GM12878 (cell line): ENCODE data around the gene CAMK2N2. TPM values are rescaled to one million over a fixed set of nuclear protein-coding genes. Genes with fewer than 3 reads are reported as not detected.

ENCODE experiments used
- ATAC-seq: fragments of 200-7000 bp; cut with Tn5 transposase; 3 replicates; pipeline ENCODE4 v1.9.1; 2020; ENCODE audit warnings: mild to moderate bottlenecking, moderate library complexity
- BruUV-seq: library from RNA; stranded (reverse); fragments of 400-500 nt; replicated peaks from 2 replicates; lab custom pipeline; 2021; lab: Mats Ljungman, UMichigan
- CTCF ChIA-PET: fragments of 300-600 bp; sonication (Branson Sonifier 250); formaldehyde crosslinking; extraction: SDS; loops from one replicate; lab custom pipeline; 2021; ENCODE audit warnings: inconsistent platforms; lab: Yijun Ruan, JAX
- POLR2A ChIA-PET: fragments of 350-600 bp; formaldehyde crosslinking; extraction: SDS; loops from one replicate; lab custom pipeline; 2021; ENCODE audit warnings: inconsistent platforms; lab: Charles Lee
- RAD21 ChIA-PET: fragments of 300-600 bp; sonication (Branson Sonifier 250); formaldehyde crosslinking; loops from one replicate; lab custom pipeline; 2023; ENCODE audit warnings: antibody characterized with exemption; ENCODE audit not compliant: unreplicated experiment; lab: Charles Lee
- SMC1A ChIA-PET: fragments of 300-600 bp; sonication (Branson Sonifier 250); formaldehyde crosslinking; loops from one replicate; lab custom pipeline; 2023; ENCODE audit not compliant: unreplicated experiment, uncharacterized antibody; lab: Charles Lee
- DNase-seq: peaks from one replicate; pipeline ENCODE4 v3.0.0-alpha.2; 2011; ENCODE audit warnings: low read depth, low spot score
- FAIRE-seq: peaks from 3 replicates; lab custom pipeline; 2011; peaks lifted over from hg19 to GRCh38; lab: Jason Lieb, UNC
- H2AFZ ChIP-seq: 2 replicates; pipeline ENCODE4 v1.6.0; 2011; ENCODE audit warnings: low read depth, low read length, control low read depth; ENCODE audit not compliant: control insufficient read depth
- H3K27ac ChIP-seq: 2 replicates; pipeline ENCODE4 v1.5.1; 2011; ENCODE audit warnings: control low read depth; ENCODE audit not compliant: control insufficient read depth, insufficient read depth
- H3K27me3 ChIP-seq, 2 experiments: replicated peaks in 1 of 2; 2 replicates each; pipeline versions ENCODE4 v1.6.0 to v1.6.1; 2011; ENCODE audit warnings: low read length in 1 of 2; ENCODE audit not compliant: control insufficient read depth in 2 of 2, insufficient read depth in 2 of 2
- H3K36me3 ChIP-seq, 2 experiments: 2 replicates each; pipeline ENCODE4 v1.5.1; 2011; ENCODE audit warnings: low read length in 1 of 2; ENCODE audit not compliant: control insufficient read depth in 2 of 2, insufficient read depth in 2 of 2
- H3K4me1 ChIP-seq: 2 replicates; pipeline ENCODE4 v1.6.1; 2011; ENCODE audit warnings: mild to moderate bottlenecking, low read length, moderate library complexity, mixed read lengths; ENCODE audit not compliant: control insufficient read depth, insufficient read depth
- H3K4me2 ChIP-seq: 2 replicates; pipeline ENCODE4 v1.6.0; 2011; ENCODE audit warnings: control low read depth; ENCODE audit not compliant: control insufficient read depth, insufficient read depth
- H3K4me3 ChIP-seq: fragments of 200-600 bp; sonication (generic); 2 replicates; pipeline ENCODE4 v1.5.1; 2016
- H3K79me2 ChIP-seq: 2 replicates; pipeline ENCODE4 v1.6.0; 2011; ENCODE audit warnings: low read length; ENCODE audit not compliant: control insufficient read depth, insufficient read depth
- H3K9ac ChIP-seq: 2 replicates; pipeline ENCODE4 v1.8.0; 2011; ENCODE audit warnings: low read length, control low read depth, mixed read lengths; ENCODE audit not compliant: control insufficient read depth, insufficient read depth
- H3K9me3 ChIP-seq: replicated peaks from 3 replicates; pipeline ENCODE4 v1.5.1; 2011; ENCODE audit warnings: mild to moderate bottlenecking, low read length; ENCODE audit not compliant: control insufficient read depth, insufficient read depth
- H4K20me1 ChIP-seq: 2 replicates; pipeline ENCODE4 v1.6.0; 2011; ENCODE audit not compliant: control insufficient read depth, insufficient read depth
- BHLHE40 ChIP-seq, 2 experiments: fragments of 450-650 bp in 1 of 2; IDR thresholded peaks; 2 replicates each; pipeline ENCODE4 v1.6.1; 2011 to 2017; ENCODE audit warnings: low read depth in 2 of 2, borderline replicate concordance in 1 of 2, improper control_type of control experiment in 1 of 2, low read length in 1 of 2, mild to moderate bottlenecking in 1 of 2
- BMI1 ChIP-seq: fragments of 450-650 bp; IDR thresholded peaks from 2 replicates; pipeline ENCODE4 v1.6.1; 2016; ENCODE audit warnings: mild to moderate bottlenecking, moderate library complexity, borderline replicate concordance
- CBX5 ChIP-seq: sonication (generic); IDR thresholded peaks from 2 replicates; pipeline ENCODE4 v1.6.1; 2016; ENCODE audit warnings: low read depth, moderate library complexity, mild to moderate bottlenecking, inconsistent platforms
- IKZF2 ChIP-seq, 2 experiments: fragments of 450-650 bp; IDR thresholded peaks; 2 replicates each; pipeline ENCODE4 v1.6.1; 2017; ENCODE audit warnings: mild to moderate bottlenecking in 2 of 2, moderate library complexity in 2 of 2
- NR2C2 ChIP-seq: IDR thresholded peaks from 2 replicates; pipeline ENCODE4 v1.6.1; 2011; ENCODE audit warnings: borderline replicate concordance, low read depth; ENCODE audit not compliant: control insufficient read depth, insufficient read length
- POLR2A ChIP-seq: IDR thresholded peaks from 2 replicates; pipeline ENCODE4 v1.6.1; 2011; ENCODE audit warnings: low read depth, mild to moderate bottlenecking, low read length
- RFX5 ChIP-seq: IDR thresholded peaks from 2 replicates; pipeline ENCODE4 v1.6.1; 2011; ENCODE audit warnings: low read depth, low read length, improper control_type of control experiment
- SRF ChIP-seq, 2 experiments: IDR thresholded peaks; 2 replicates each; pipeline ENCODE4 v1.6.1; 2011; ENCODE audit warnings: low read depth in 2 of 2, low read length in 2 of 2, mild to moderate bottlenecking in 1 of 2, moderate library complexity in 1 of 2
- SUZ12 ChIP-seq: fragments of 200-600 bp; sonication (generic); IDR thresholded peaks from one replicate; pipeline ENCODE4 v1.6.1; 2018; ENCODE audit warnings: antibody characterized with exemption, mild to moderate bottlenecking; ENCODE audit not compliant: unreplicated experiment
- WGBS: methylation state at CpG from one replicate; pipeline ENCODE4 v1.1.6; 2016; ENCODE audit warnings: low lambda C conversion rate; ENCODE audit not compliant: insufficient replicate concordance, insufficient coverage; ENCODE audit errors: missing lambda C conversion rate; 5-methylcytosine and 5-hydroxymethylcytosine counted together
- in situ Hi-C: fragments of 300-500 bp; cut with MboI; formaldehyde crosslinking; loops from 9 replicates; pipeline ENCODE4 v1.14.3; 2018; ENCODE audit warnings: mixed read lengths
- intact Hi-C: fragments of 100-400 bp; cut with micrococcal nuclease; formaldehyde crosslinking; loops from one replicate; pipeline ENCODE4 v1.14.2; 2022; ENCODE audit not compliant: unreplicated experiment
- polyA plus RNA-seq, 11 experiments: library from polyadenylated mRNA; depleted of rRNA in 4 of 11; unstranded in 6 of 11; stranded (reverse) in 5 of 11; fragments of >200 nt; fragmentation: Nextera tagmentation in 4 of 11; fragmentation: Illumina TruSeq in 1 of 11; extraction: Ambion mirVana in 4 of 11; extraction: Trizol in 1 of 11; gene quantifications; 1 replicate in 1 of 11; 2 replicates in 10 of 11; pipeline versions ENCODE4 v1.2.1 to v1.2.3, GENCODE V29; 2011 to 2016; ENCODE audit warnings: inconsistent platforms in 2 of 11, missing spikeins in 2 of 11, low read depth in 1 of 11
- total RNA-seq, 4 experiments: library from RNA; depleted of rRNA in 3 of 4; stranded (reverse); fragments of >200 nt in 3 of 4; fragmentation: Illumina TruSeq in 1 of 4; extraction: Trizol in 1 of 4; gene quantifications; 2 replicates each; pipeline versions ENCODE4 v1.2.1 to v1.2.3, GENCODE V29; 2013 to 2021
- TF ChIP-seq, protein P1 (sequence below): fragments of 150-350 bp; IDR thresholded peaks from 2 replicates; pipeline ENCODE4 v1.6.1; 2016; ENCODE audit warnings: low read depth, low read length
- TF ChIP-seq, protein P2 (sequence below): fragments of 450-650 bp; IDR thresholded peaks from 2 replicates; pipeline ENCODE4 v1.6.1; 2017; ENCODE audit warnings: mild to moderate bottlenecking, moderate library complexity
- TF ChIP-seq, protein P3 (sequence below): fragments of 450-650 bp; IDR thresholded peaks from 2 replicates; pipeline ENCODE4 v1.6.1; 2016; ENCODE audit warnings: mild to moderate bottlenecking
- TF ChIP-seq, protein P4 (sequence below): fragments of 450-650 bp; IDR thresholded peaks from 2 replicates; pipeline ENCODE4 v1.6.1; 2014; ENCODE audit warnings: mild to moderate bottlenecking

CAMK2N2 gene
- total and polyA plus RNA-seq, 10 of the 15 experiments (the other 5 are each of a cell fraction or from before 2014, with no cell fraction given) = 0.06 to 1.4 (median 0.45) TPM; not detected in 1

DNA sequence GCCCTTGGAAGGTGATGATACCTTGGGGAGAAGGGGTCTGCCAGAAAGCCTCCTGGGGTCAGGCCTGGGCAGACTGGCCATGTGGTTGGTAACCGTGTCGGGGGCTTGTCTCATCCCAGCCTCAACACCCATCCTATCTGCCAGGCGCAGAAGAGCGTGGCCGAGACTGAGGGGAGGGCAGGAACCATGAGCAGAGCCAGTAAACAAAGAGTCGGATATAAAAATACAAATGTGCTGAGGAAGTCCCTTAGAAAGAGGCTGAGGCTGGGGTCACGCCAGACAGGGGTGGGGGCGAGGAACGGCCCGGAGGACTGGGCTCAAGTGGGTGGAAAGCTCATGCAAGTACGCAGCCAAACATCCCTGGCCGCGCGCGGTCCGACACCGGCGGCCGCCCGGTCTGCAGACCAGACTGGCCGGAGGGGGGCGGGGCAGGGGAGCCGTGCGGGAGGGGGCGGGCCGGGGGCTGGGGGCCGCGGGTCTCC lies 1.9 kb downstream of the CAMK2N2 start:
- DNase-seq (no peak), FAIRE-seq (no peak), ATAC-seq (no peak)
- 53% methylated on average over 28 of the region's 28 CpGs for WGBS
- ChIA-PET RAD21 (no interaction called here), POLR2A (no interaction called here), CTCF (no interaction called here), SMC1A (no interaction called here)
- Histone ChIP-seq H3K4me1 (0 out of 2 replicates have a peak, but pooled peaks cover 4% of the 10 kb centered on the region), H3K79me2 (no peaks in the 10 kb centered on the region), H3K9ac (no peak overlapping the region), H3K27ac (no peak overlapping the region), H2AFZ (no peak overlapping the region), H3K4me2 (no peak overlapping the region), H4K20me1 (no peaks in the 10 kb centered on the region), H3K9me3 (no peaks in the 10 kb centered on the region), H3K27me3 (peaks cover 2 to 11% of the 10 kb centered on the region in 2 experiments), H3K36me3 (no peaks in the 10 kb centered on the region), H3K4me3 (no peak overlapping the region)
- in situ Hi-C loops (no loop called here), intact Hi-C loops (loop anchor here (10.0 kb wide), 1 partner anchor 245 kb away; the partner anchor contains the start of gene ABCC5)
- no TSS peak for BruUV-seq
- TF ChIP-seq BMI1 (no peak), SRF (IDR thresholded peaks at IDR 0.05; ENCODE audit: low read depth in 2 of 2, low read length in 2 of 2) (no peak), IKZF2 (IDR thresholded peaks at IDR 0.05) (no peak), NR2C2 (no peak), BHLHE40 (IDR thresholded peaks at IDR 0.05; ENCODE audit: borderline replicate concordance in 1 of 2, low read depth in 2 of 2, low read length in 1 of 2) (no peak), SUZ12 (no peak), CBX5 (no peak), POLR2A (no peak), RFX5 (no peak)
- TF ChIP-seq, protein P1, sequence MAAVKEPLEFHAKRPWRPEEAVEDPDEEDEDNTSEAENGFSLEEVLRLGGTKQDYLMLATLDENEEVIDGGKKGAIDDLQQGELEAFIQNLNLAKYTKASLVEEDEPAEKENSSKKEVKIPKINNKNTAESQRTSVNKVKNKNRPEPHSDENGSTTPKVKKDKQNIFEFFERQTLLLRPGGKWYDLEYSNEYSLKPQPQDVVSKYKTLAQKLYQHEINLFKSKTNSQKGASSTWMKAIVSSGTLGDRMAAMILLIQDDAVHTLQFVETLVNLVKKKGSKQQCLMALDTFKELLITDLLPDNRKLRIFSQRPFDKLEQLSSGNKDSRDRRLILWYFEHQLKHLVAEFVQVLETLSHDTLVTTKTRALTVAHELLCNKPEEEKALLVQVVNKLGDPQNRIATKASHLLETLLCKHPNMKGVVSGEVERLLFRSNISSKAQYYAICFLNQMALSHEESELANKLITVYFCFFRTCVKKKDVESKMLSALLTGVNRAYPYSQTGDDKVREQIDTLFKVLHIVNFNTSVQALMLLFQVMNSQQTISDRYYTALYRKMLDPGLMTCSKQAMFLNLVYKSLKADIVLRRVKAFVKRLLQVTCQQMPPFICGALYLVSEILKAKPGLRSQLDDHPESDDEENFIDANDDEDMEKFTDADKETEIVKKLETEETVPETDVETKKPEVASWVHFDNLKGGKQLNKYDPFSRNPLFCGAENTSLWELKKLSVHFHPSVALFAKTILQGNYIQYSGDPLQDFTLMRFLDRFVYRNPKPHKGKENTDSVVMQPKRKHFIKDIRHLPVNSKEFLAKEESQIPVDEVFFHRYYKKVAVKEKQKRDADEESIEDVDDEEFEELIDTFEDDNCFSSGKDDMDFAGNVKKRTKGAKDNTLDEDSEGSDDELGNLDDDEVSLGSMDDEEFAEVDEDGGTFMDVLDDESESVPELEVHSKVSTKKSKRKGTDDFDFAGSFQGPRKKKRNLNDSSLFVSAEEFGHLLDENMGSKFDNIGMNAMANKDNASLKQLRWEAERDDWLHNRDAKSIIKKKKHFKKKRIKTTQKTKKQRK = no peak
- TF ChIP-seq, protein P2, sequence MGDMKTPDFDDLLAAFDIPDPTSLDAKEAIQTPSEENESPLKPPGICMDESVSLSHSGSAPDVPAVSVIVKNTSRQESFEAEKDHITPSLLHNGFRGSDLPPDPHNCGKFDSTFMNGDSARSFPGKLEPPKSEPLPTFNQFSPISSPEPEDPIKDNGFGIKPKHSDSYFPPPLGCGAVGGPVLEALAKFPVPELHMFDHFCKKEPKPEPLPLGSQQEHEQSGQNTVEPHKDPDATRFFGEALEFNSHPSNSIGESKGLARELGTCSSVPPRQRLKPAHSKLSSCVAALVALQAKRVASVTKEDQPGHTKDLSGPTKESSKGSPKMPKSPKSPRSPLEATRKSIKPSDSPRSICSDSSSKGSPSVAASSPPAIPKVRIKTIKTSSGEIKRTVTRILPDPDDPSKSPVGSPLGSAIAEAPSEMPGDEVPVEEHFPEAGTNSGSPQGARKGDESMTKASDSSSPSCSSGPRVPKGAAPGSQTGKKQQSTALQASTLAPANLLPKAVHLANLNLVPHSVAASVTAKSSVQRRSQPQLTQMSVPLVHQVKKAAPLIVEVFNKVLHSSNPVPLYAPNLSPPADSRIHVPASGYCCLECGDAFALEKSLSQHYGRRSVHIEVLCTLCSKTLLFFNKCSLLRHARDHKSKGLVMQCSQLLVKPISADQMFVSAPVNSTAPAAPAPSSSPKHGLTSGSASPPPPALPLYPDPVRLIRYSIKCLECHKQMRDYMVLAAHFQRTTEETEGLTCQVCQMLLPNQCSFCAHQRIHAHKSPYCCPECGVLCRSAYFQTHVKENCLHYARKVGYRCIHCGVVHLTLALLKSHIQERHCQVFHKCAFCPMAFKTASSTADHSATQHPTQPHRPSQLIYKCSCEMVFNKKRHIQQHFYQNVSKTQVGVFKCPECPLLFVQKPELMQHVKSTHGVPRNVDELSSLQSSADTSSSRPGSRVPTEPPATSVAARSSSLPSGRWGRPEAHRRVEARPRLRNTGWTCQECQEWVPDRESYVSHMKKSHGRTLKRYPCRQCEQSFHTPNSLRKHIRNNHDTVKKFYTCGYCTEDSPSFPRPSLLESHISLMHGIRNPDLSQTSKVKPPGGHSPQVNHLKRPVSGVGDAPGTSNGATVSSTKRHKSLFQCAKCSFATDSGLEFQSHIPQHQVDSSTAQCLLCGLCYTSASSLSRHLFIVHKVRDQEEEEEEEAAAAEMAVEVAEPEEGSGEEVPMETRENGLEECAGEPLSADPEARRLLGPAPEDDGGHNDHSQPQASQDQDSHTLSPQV = no peak
- TF ChIP-seq, protein P3, sequence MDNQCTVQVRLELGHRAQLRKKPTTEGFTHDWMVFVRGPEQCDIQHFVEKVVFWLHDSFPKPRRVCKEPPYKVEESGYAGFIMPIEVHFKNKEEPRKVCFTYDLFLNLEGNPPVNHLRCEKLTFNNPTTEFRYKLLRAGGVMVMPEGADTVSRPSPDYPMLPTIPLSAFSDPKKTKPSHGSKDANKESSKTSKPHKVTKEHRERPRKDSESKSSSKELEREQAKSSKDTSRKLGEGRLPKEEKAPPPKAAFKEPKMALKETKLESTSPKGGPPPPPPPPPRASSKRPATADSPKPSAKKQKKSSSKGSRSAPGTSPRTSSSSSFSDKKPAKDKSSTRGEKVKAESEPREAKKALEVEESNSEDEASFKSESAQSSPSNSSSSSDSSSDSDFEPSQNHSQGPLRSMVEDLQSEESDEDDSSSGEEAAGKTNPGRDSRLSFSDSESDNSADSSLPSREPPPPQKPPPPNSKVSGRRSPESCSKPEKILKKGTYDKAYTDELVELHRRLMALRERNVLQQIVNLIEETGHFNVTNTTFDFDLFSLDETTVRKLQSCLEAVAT = no peak
- TF ChIP-seq, protein P4, sequence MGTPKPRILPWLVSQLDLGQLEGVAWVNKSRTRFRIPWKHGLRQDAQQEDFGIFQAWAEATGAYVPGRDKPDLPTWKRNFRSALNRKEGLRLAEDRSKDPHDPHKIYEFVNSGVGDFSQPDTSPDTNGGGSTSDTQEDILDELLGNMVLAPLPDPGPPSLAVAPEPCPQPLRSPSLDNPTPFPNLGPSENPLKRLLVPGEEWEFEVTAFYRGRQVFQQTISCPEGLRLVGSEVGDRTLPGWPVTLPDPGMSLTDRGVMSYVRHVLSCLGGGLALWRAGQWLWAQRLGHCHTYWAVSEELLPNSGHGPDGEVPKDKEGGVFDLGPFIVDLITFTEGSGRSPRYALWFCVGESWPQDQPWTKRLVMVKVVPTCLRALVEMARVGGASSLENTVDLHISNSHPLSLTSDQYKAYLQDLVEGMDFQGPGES = no peak
